Measurements from ENCODE around the gene PACRG.

PACRG gene

DNA sequence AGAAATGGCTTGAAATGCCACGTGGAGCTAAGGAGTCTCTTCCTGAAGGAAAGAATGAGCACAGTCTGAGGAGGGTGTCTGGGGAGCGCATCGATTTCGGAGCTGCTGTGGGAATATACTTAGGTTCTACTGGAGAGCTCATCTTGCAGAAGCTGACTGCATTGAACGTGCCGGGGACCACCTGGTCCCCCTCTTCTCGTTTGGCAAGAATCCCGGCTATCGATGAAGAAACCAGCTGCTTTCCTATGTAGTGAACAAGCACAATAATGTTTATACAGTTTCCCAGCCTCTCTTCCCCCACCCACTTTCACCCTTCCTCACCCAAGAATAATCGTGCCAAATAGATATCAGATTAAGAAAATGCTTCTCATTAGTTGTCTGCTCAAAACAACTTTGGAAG is 242.5 kb downstream of the PACRG start:
- TF ChIP-seq POLR2A (IDR thresholded peaks at IDR 0.05; ENCODE audit: extremely low read depth, insufficient read length) (no peak), MYC (IDR thresholded peaks at IDR 0.05; ENCODE audit: low read depth, low read length) (no peak)
- TF ChIP-seq, protein P1, sequence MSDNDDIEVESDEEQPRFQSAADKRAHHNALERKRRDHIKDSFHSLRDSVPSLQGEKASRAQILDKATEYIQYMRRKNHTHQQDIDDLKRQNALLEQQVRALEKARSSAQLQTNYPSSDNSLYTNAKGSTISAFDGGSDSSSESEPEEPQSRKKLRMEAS (IDR thresholded peaks at IDR 0.05; ENCODE audit: low read depth, low read length) = no peak
- TF ChIP-seq, protein P2, sequence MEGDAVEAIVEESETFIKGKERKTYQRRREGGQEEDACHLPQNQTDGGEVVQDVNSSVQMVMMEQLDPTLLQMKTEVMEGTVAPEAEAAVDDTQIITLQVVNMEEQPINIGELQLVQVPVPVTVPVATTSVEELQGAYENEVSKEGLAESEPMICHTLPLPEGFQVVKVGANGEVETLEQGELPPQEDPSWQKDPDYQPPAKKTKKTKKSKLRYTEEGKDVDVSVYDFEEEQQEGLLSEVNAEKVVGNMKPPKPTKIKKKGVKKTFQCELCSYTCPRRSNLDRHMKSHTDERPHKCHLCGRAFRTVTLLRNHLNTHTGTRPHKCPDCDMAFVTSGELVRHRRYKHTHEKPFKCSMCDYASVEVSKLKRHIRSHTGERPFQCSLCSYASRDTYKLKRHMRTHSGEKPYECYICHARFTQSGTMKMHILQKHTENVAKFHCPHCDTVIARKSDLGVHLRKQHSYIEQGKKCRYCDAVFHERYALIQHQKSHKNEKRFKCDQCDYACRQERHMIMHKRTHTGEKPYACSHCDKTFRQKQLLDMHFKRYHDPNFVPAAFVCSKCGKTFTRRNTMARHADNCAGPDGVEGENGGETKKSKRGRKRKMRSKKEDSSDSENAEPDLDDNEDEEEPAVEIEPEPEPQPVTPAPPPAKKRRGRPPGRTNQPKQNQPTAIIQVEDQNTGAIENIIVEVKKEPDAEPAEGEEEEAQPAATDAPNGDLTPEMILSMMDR (IDR thresholded peaks at IDR 0.05; ENCODE audit: low read depth, low read length) = no peak
- H3K4me3 ChIP-seq (ENCODE audit: low read depth, low read length) = no peak overlapping the region
- DNase-seq (ENCODE audit: low read depth) = no peak

DNA sequence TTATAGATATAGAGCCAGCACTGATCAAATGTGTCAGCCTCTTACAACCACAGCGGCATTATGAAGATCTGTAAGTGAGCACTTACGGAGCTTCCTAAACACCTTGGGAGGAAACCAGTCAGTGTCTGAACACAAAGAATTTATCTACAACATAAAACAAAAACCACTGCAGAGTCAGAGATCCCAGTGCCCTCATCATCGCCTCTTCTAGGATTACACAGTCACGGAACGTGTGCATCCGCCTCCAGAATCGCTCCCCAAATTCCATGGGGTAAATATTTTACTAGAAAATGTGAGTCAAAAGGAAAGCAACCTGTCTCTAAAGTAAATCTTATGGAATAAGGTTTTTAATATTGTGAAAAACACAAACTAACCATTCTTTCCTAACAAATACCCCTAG is 243.6 kb downstream of the PACRG start:
- DNase-seq (ENCODE audit: low read depth) = no peak
- H3K4me3 ChIP-seq (ENCODE audit: low read depth, low read length) = no peak overlapping the region
- TF ChIP-seq, protein P2 (IDR thresholded peaks at IDR 0.05; ENCODE audit: low read depth, low read length) = no peak
- TF ChIP-seq, protein P1 (IDR thresholded peaks at IDR 0.05; ENCODE audit: low read depth, low read length) = no peak
- TF ChIP-seq MYC (IDR thresholded peaks at IDR 0.05; ENCODE audit: low read depth, low read length) = no peak
- TF ChIP-seq POLR2A (IDR thresholded peaks at IDR 0.05; ENCODE audit: extremely low read depth, insufficient read length) = no peak

DNA sequence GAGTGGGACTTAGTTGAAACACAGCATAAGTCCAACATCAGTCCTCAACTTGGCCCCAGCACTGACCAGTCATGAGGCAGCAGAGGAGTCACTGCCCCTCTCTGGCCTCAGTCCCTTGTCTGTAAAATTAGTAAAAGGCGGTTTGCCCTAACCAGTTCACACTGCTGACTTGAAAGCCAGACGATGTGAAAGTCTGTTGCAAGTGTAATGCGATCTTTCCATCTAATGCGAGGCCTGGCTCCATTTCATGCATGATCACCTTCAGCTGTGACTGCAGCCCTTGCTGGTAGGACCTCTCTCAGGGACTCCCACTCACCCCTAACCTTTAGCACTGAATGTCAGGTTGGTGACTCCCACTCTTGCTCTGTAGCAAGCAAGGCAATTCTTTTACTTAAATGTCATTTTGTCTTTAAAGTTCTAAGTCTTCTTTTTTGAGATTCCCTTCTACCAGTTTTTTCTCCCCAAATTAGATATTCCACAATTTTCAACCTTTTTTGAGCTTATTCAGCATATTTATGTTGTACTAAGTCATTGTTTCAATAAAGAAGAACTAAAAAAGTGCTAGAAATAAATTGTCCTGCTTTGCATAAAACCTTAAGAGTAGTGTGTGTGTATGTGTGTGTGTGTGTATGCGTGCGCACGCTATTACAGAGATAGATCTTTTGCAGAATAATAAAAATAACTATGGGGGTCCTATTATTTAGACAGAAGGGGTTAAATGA is 245.5 kb downstream of the PACRG start:
- TF ChIP-seq, protein P2 (IDR thresholded peaks at IDR 0.05; ENCODE audit: low read depth, low read length) = no peak
- TF ChIP-seq MYC (IDR thresholded peaks at IDR 0.05; ENCODE audit: low read depth, low read length) = no peak
- TF ChIP-seq, protein P1 (IDR thresholded peaks at IDR 0.05; ENCODE audit: low read depth, low read length) = no peak
- no peak for TF ChIP-seq POLR2A (IDR thresholded peaks at IDR 0.05; ENCODE audit: extremely low read depth, insufficient read length)
- no peak for DNase-seq (ENCODE audit: low read depth)

DNA sequence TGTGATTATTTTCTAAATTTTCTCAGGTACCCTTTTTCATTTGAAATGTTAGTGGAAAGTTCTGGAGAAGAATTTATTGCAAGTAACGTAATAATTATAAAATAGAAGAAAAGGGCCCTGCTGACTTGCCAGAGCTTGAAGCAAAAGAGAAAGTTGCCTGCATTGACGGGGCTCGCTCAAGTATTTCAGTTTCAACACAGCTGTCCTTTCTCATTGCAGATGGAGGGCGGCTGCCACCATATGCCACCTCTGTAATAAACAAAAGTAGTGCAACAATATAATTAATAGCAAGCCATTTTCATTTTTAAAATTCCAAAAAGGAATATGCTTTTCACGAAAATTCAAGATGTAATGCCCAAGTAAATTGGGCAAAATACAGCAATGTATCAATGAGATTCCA is 246.2 kb downstream of the PACRG start:
- H3K4me3 ChIP-seq (ENCODE audit: low read depth, low read length) = no peak overlapping the region
- no peak for DNase-seq (ENCODE audit: low read depth)
- TF ChIP-seq, protein P2 (IDR thresholded peaks at IDR 0.05; ENCODE audit: low read depth, low read length) = no peak
- no peak for TF ChIP-seq POLR2A (IDR thresholded peaks at IDR 0.05; ENCODE audit: extremely low read depth, insufficient read length)
- no peak for TF ChIP-seq MYC (IDR thresholded peaks at IDR 0.05; ENCODE audit: low read depth, low read length)
- TF ChIP-seq, protein P1 (IDR thresholded peaks at IDR 0.05; ENCODE audit: low read depth, low read length) = no peak

More for the DNA sequence above, 245.5 kb downstream of the PACRG start:
- H3K4me3 ChIP-seq (ENCODE audit: low read depth, low read length) = no peak overlapping the region

DNA sequence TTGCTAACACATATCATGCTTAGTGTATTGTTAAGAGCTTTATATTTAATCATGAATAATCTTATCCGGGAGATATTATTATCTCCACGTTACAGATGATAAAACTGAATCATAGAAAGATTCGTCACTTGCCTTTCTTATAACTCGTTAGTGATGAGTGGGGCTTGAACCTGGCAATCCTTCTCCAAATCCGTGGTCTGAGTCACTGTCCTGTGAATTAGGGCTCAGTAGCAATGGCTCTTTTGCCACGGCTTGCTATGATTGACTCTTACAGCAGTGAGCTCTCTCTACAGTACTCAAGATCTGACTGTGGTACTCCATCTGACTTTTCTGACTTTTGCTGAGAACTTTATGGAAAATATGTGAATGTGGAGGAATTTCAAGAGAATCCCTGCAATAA is 246.9 kb downstream of the PACRG start:
- DNase-seq (ENCODE audit: low read depth) = no peak
- TF ChIP-seq, protein P1 (IDR thresholded peaks at IDR 0.05; ENCODE audit: low read depth, low read length) = no peak
- TF ChIP-seq, protein P2 (IDR thresholded peaks at IDR 0.05; ENCODE audit: low read depth, low read length) = no peak
- TF ChIP-seq POLR2A (IDR thresholded peaks at IDR 0.05; ENCODE audit: extremely low read depth, insufficient read length) (no peak), MYC (IDR thresholded peaks at IDR 0.05; ENCODE audit: low read depth, low read length) (no peak)
- H3K4me3 ChIP-seq (ENCODE audit: low read depth, low read length) = no peak overlapping the region

All from NB4 (cell line).